CD14-positive monocyte (primary cell): ENCODE data around the gene GALNT1. TPM values are rescaled to one million over a fixed set of nuclear protein-coding genes. Genes with fewer than 3 reads are reported as not detected.
A peak's percentile ranks its signal among the peaks of the same experiment; 100 is the strongest.

Source experiments
- DNase-seq, 3 donors: peaks; one replicate each; pipeline ENCODE4 v3.0.0-alpha.2; 2011 to 2022
- H2AFZ ChIP-seq: 2 replicates; pipeline ENCODE4 v1.6.0; 2012; ENCODE audit warnings: mild to moderate bottlenecking, low read depth, low read length, inconsistent platforms; ENCODE audit not compliant: insufficient read depth, poor library complexity, severe bottlenecking
- H3K27ac ChIP-seq, 2 donors: 1 replicate in 1 of 2; 2 replicates in 1 of 2; pipeline ENCODE4 v1.5.1; 2012 to 2013; ENCODE audit warnings: low read length in 2 of 2, control low read depth in 1 of 2, inconsistent platforms in 1 of 2, low read depth in 1 of 2, mild to moderate bottlenecking in 1 of 2
- H3K27me3 ChIP-seq, 2 donors: one replicate each; pipeline versions ENCODE4 v1.6.0 to v1.6.1; 2011 to 2013; ENCODE audit warnings: low read length in 2 of 2; ENCODE audit not compliant: control insufficient read depth in 2 of 2, insufficient read depth in 2 of 2
- H3K36me3 ChIP-seq, 2 donors: replicated peaks in 1 of 2; 1 replicate in 1 of 2; 2 replicates in 1 of 2; pipeline versions ENCODE4 v1.5.1 to v1.6.1; 2012 to 2013; ENCODE audit warnings: low read length in 2 of 2, control low read depth in 1 of 2, inconsistent platforms in 1 of 2, mild to moderate bottlenecking in 1 of 2; ENCODE audit not compliant: insufficient read depth in 2 of 2, control insufficient read depth in 1 of 2
- H3K4me1 ChIP-seq, 2 donors: 1 replicate in 1 of 2; 2 replicates in 1 of 2; pipeline versions ENCODE4 v1.5.1 to v1.6.1; 2012 to 2013; ENCODE audit warnings: low read length in 2 of 2, control low read depth in 1 of 2, inconsistent platforms in 1 of 2, mild to moderate bottlenecking in 1 of 2, moderate library complexity in 1 of 2; ENCODE audit not compliant: insufficient read depth in 2 of 2, control insufficient read depth in 1 of 2
- H3K4me2 ChIP-seq: replicated peaks from 2 replicates; pipeline ENCODE3; 2012; ENCODE audit warnings: low read length, moderate library complexity, mild to moderate bottlenecking; ENCODE audit not compliant: poor library complexity, severe bottlenecking; ENCODE audit errors: extremely low read depth
- H3K4me3 ChIP-seq, 3 experiments: fragments of 200-600 bp in 1 of 3; sonication (generic) in 1 of 3; replicated peaks in 1 of 3; 1 replicate in 2 of 3; 2 replicates in 1 of 3; pipeline ENCODE4 v1.5.1; 2011 to 2013; ENCODE audit warnings: low read length in 3 of 3, mild to moderate bottlenecking in 3 of 3, control low read depth in 2 of 3, low read depth in 2 of 3, inconsistent platforms in 1 of 3, moderate library complexity in 1 of 3
- H3K79me2 ChIP-seq: 2 replicates; pipeline ENCODE4 v1.6.0; 2012; ENCODE audit warnings: mild to moderate bottlenecking, control low read depth, inconsistent platforms, low read length, moderate library complexity; ENCODE audit not compliant: insufficient read depth
- H3K9ac ChIP-seq: 2 replicates; pipeline ENCODE4 v1.6.0; 2017; ENCODE audit warnings: low read length, mild to moderate bottlenecking; ENCODE audit not compliant: insufficient read depth, poor library complexity, severe bottlenecking
- H3K9me3 ChIP-seq, 2 donors: replicated peaks in 1 of 2; 1 replicate in 1 of 2; 2 replicates in 1 of 2; pipeline versions ENCODE4 v1.5.1 to v1.6.1; 2012 to 2013; ENCODE audit warnings: low read length in 2 of 2, control low read depth in 1 of 2; ENCODE audit not compliant: control insufficient read depth in 1 of 2, insufficient read depth in 1 of 2
- H4K20me1 ChIP-seq: 2 replicates; pipeline ENCODE4 v1.6.0; 2012; ENCODE audit warnings: mild to moderate bottlenecking, low read length, control low read depth, moderate library complexity; ENCODE audit not compliant: insufficient read depth
- H3K27ac Mint-ChIP-seq, 7 donors: one replicate each; pipeline ENCODE4 v1.8.0; 2020; ENCODE audit warnings: mild to moderate bottlenecking in 7 of 7, mixed read lengths in 7 of 7, moderate library complexity in 6 of 7, inconsistent platforms in 2 of 7
- H3K27me3 Mint-ChIP-seq, 3 donors: one replicate each; pipeline ENCODE4 v1.8.0; 2021 to 2022; ENCODE audit warnings: low read depth in 3 of 3, mild to moderate bottlenecking in 3 of 3, mixed read lengths in 3 of 3, moderate library complexity in 3 of 3, inconsistent platforms in 1 of 3
- H3K36me3 Mint-ChIP-seq, 2 donors: one replicate each; pipeline ENCODE4 v1.8.0; 2020; ENCODE audit warnings: mixed read lengths in 2 of 2, inconsistent platforms in 1 of 2, mild to moderate bottlenecking in 1 of 2
- H3K4me1 Mint-ChIP-seq: one replicate; pipeline ENCODE4 v1.8.0; 2020; ENCODE audit warnings: mild to moderate bottlenecking, mixed read lengths
- H3K4me3 Mint-ChIP-seq, 2 donors: one replicate each; pipeline ENCODE4 v1.8.0; 2020; ENCODE audit warnings: mild to moderate bottlenecking in 2 of 2, mixed read lengths in 2 of 2, moderate library complexity in 1 of 2
- H3K9me3 Mint-ChIP-seq, 7 donors: one replicate each; pipeline ENCODE4 v1.8.0; 2020 to 2022; ENCODE audit warnings: mixed read lengths in 7 of 7, mild to moderate bottlenecking in 6 of 7, moderate library complexity in 6 of 7, inconsistent platforms in 2 of 7
- CTCF ChIP-seq: fragments of 200-600 bp; IDR thresholded peaks from one replicate; pipeline ENCODE4 v1.8.0; 2022; ENCODE audit warnings: antibody characterized with exemption, mild to moderate bottlenecking
- WGBS: methylation state at CpG from one replicate; pipeline ENCODE4 v1.1.5; 2013; ENCODE audit warnings: missing lambda C conversion rate; ENCODE audit not compliant: insufficient coverage; 5-methylcytosine and 5-hydroxymethylcytosine counted together
- intact Hi-C, 2 donors: fragments of 100-400 bp; cut with micrococcal nuclease; formaldehyde crosslinking; loops; one replicate each; pipeline versions ENCODE4 v1.15.0 to v1.15.1; 2023
- polyA plus RNA-seq, 3 donors: library from polyadenylated mRNA; depleted of rRNA in 1 of 3; unstranded in 2 of 3; stranded (reverse) in 1 of 3; fragments of 300-500 nt in 2 of 3; fragments of >200 nt in 1 of 3; fragmentation: Illumina TruSeq in 2 of 3; gene quantifications; 1 replicate in 2 of 3; 2 replicates in 1 of 3; pipeline ENCODE4 v1.2.3, GENCODE V29; 2012 to 2021

Gene GALNT1
- polyA plus RNA-seq, 3 donors: 16.8 to 58.5 (median 22.9) TPM

- Histone ChIP-seq H2AFZ (no peak overlapping the region), H3K9ac (no peak overlapping the region), H3K4me3 (no peak overlapping the region), H3K36me3 (no peaks in the 10 kb centered on the region), H4K20me1 (peaks cover 87% of the 10 kb centered on the region), H3K4me1 (peaks cover 12 to 17% of the 10 kb centered on the region in 2 donors), H3K9me3 (peaks cover 3 to 16% of the 10 kb centered on the region in 2 donors), H3K27ac (peak overlapping the region in 1 of 2 donors; percentile 2), H3K79me2 (peaks cover 93% of the 10 kb centered on the region), H3K27me3 (no peaks in the 10 kb centered on the region), H3K4me2 (no peak overlapping the region)
- Mint-ChIP-seq H3K27me3 (no peaks in the 10 kb centered on the region), H3K4me3 (no peak overlapping the region), H3K27ac (no peak overlapping the region), H3K36me3 (peaks cover 11 to 12% of the 10 kb centered on the region in 2 donors), H3K9me3 (peaks cover 11 to 16% (median 14%) of the 10 kb centered on the region in 7 donors), H3K4me1 (peaks cover 14% of the 10 kb centered on the region)
- DNase-seq: peak; percentile 33 to 34 (median 33)
- no peak for TF ChIP-seq CTCF
- intact Hi-C loops: no loop called here
Measured at GRCh38 chr18:35592298-35592697, 10.8 kb downstream of the GALNT1 start.

GRCh38 chr18:35593859-35594258 lies 12.3 kb downstream of the GALNT1 start:
- H3K27me3 Mint-ChIP-seq: no peaks in the 10 kb centered on the region
- Histone ChIP-seq H2AFZ (no peak overlapping the region), H3K9me3 (peaks cover under 1 to 3% of the 10 kb centered on the region in 2 donors), H3K4me3 (no peak overlapping the region), H3K27me3 (no peaks in the 10 kb centered on the region), H3K9ac (no peak overlapping the region), H3K27ac (no peak overlapping the region), H3K36me3 (no peaks in the 10 kb centered on the region), H3K4me1 (peaks cover 12 to 17% of the 10 kb centered on the region in 2 donors), H4K20me1 (peaks cover 89% of the 10 kb centered on the region), H3K4me2 (no peak overlapping the region), H3K79me2 (peaks cover 88% of the 10 kb centered on the region)
- 100% methylated on average over 3 of the region's 4 CpGs for WGBS
- no peak overlapping the region for H3K4me3 Mint-ChIP-seq
- intact Hi-C loops: no loop called here
- no peak for DNase-seq
- TF ChIP-seq CTCF: no peak
- H3K27ac Mint-ChIP-seq: no peak overlapping the region
- peaks cover 0 to 7% (median 4%) of the 10 kb centered on the region in 7 donors for H3K9me3 Mint-ChIP-seq
- peaks cover 3 to 5% of the 10 kb centered on the region in 2 donors for H3K36me3 Mint-ChIP-seq
- H3K4me1 Mint-ChIP-seq: peaks cover 14% of the 10 kb centered on the region
